H1 (cell line): Measurements from ENCODE around the gene IL9R. TPM values are rescaled to one million over a fixed set of nuclear protein-coding genes. Genes with fewer than 3 reads are reported as not detected.

ENCODE experiments used
- CTCF ChIA-PET: fragments of 300-600 bp; sonication (Branson Sonifier 250); formaldehyde crosslinking; loops from one replicate; lab custom pipeline; 2021; ENCODE audit not compliant: partially characterized antibody; lab: Charles Lee
- POLR2A ChIA-PET: fragments of 300-600 bp; sonication (Branson Sonifier 250); formaldehyde crosslinking; loops from one replicate; lab custom pipeline; 2021; ENCODE audit warnings: inconsistent platforms; ENCODE audit not compliant: partially characterized antibody; lab: Charles Lee
- DNase-seq, 2 experiments: peaks; one replicate each; pipeline versions ENCODE4 v3.0.0 to v3.0.0-alpha.2; 2010 to 2022; ENCODE audit warnings: low spot score in 2 of 2, low read depth in 1 of 2, mixed read lengths in 1 of 2
- FAIRE-seq: peaks from 2 replicates; lab custom pipeline; 2011; peaks lifted over from hg19 to GRCh38; lab: Jason Lieb, UNC
- H2AFZ ChIP-seq: 2 replicates; pipeline ENCODE4 v1.8.1; 2012; ENCODE audit warnings: low read length, inconsistent platforms
- H2AK5ac ChIP-seq: 2 replicates; pipeline ENCODE4 v1.6.1; 2013; ENCODE audit warnings: low read depth, low read length
- H2BK120ac ChIP-seq: replicated peaks from 2 replicates; pipeline ENCODE3; 2013; ENCODE audit warnings: low read depth, low read length, inconsistent platforms
- H2BK12ac ChIP-seq: 2 replicates; pipeline ENCODE4 v1.6.1; 2013; ENCODE audit warnings: low read depth, low read length
- H2BK15ac ChIP-seq: 2 replicates; pipeline ENCODE4 v1.6.1; 2013; ENCODE audit warnings: low read length
- H2BK20ac ChIP-seq: 2 replicates; pipeline ENCODE4 v1.6.1; 2013; ENCODE audit warnings: low read length
- H2BK5ac ChIP-seq: 2 replicates; pipeline ENCODE4 v1.6.1; 2013; ENCODE audit warnings: low read depth, low read length
- H3K14ac ChIP-seq: 2 replicates; pipeline ENCODE4 v1.6.1; 2013; ENCODE audit warnings: inconsistent platforms; ENCODE audit not compliant: insufficient read length
- H3K18ac ChIP-seq: 2 replicates; pipeline ENCODE4 v1.6.1; 2013; ENCODE audit warnings: low read length; ENCODE audit errors: extremely low read depth
- H3K23ac ChIP-seq: 2 replicates; pipeline ENCODE4 v1.6.1; 2013; ENCODE audit warnings: inconsistent platforms; ENCODE audit not compliant: insufficient read length
- H3K23me2 ChIP-seq: 2 replicates; pipeline ENCODE4 v1.6.1; 2013; ENCODE audit warnings: low read depth, low read length
- H3K27ac ChIP-seq: 2 replicates; pipeline ENCODE4 v1.6.1; 2011; ENCODE audit warnings: low read depth, low read length, inconsistent platforms
- H3K27me3 ChIP-seq, 4 experiments: replicated peaks in 1 of 4; 1 replicate in 1 of 4; 2 replicates in 3 of 4; pipeline versions ENCODE4 v1.6.1 to v1.8.1; 2011 to 2013; ENCODE audit warnings: low read length in 3 of 4, mild to moderate bottlenecking in 3 of 4, inconsistent platforms in 2 of 4, mixed read lengths in 2 of 4, moderate library complexity in 1 of 4; ENCODE audit not compliant: control insufficient read depth in 3 of 4, insufficient read depth in 3 of 4; ENCODE audit errors: extremely low read depth in 1 of 4
- H3K36me3 ChIP-seq, 4 experiments: 2 replicates each; pipeline versions ENCODE4 v1.6.1 to v1.8.1; 2011 to 2013; ENCODE audit warnings: mild to moderate bottlenecking in 4 of 4, low read length in 3 of 4, moderate library complexity in 2 of 4, control low read depth in 1 of 4, inconsistent platforms in 1 of 4; ENCODE audit not compliant: insufficient read depth in 4 of 4, control insufficient read depth in 2 of 4
- H3K4ac ChIP-seq: replicated peaks from 2 replicates; pipeline ENCODE3; 2013; ENCODE audit warnings: low read length, low read depth, mixed read lengths, inconsistent platforms; ENCODE audit not compliant: insufficient read length
- H3K4me1 ChIP-seq, 4 experiments: replicated peaks in 1 of 4; 1 replicate in 1 of 4; 2 replicates in 3 of 4; pipeline versions ENCODE4 v1.6.1 to v1.8.1; 2011 to 2013; ENCODE audit warnings: low read length in 3 of 4, inconsistent platforms in 2 of 4, mixed read lengths in 1 of 4; ENCODE audit not compliant: insufficient read depth in 4 of 4, control insufficient read depth in 3 of 4
- H3K4me2 ChIP-seq, 2 experiments: 2 replicates each; pipeline versions ENCODE4 v1.6.1 to v1.8.1; 2011 to 2013; ENCODE audit warnings: low read depth in 2 of 2, low read length in 2 of 2, control low read depth in 1 of 2, inconsistent platforms in 1 of 2, mild to moderate bottlenecking in 1 of 2; ENCODE audit not compliant: insufficient read depth in 1 of 2
- H3K4me3 ChIP-seq, 4 experiments: fragments of 200-600, 300-600 bp in 1 of 4; sonication (generic), shearing (Covaris generic), sonication (Bioruptor Twin) in 1 of 4; 2 replicates each; pipeline versions ENCODE4 v1.5.1 to v1.8.1; 2011 to 2016; ENCODE audit warnings: low read length in 4 of 4, low read depth in 3 of 4, control low read depth in 2 of 4, inconsistent platforms in 2 of 4, mild to moderate bottlenecking in 2 of 4, mixed read lengths in 1 of 4, moderate library complexity in 1 of 4; ENCODE audit not compliant: insufficient read depth in 2 of 4; ENCODE audit errors: extremely low read depth in 1 of 4
- H3K56ac ChIP-seq: replicated peaks from 2 replicates; pipeline ENCODE3; 2013; ENCODE audit warnings: low read depth, mild to moderate bottlenecking, mixed read lengths, low read length, inconsistent platforms; ENCODE audit not compliant: insufficient read length
- H3K79me1 ChIP-seq: 2 replicates; pipeline ENCODE4 v1.6.1; 2013; ENCODE audit warnings: low read depth, low read length, control low read depth
- H3K79me2 ChIP-seq, 2 experiments: 2 replicates each; pipeline versions ENCODE4 v1.6.1 to v1.8.1; 2012 to 2013; ENCODE audit warnings: low read length in 2 of 2, mild to moderate bottlenecking in 2 of 2, inconsistent platforms in 1 of 2; ENCODE audit not compliant: insufficient read depth in 2 of 2, control insufficient read depth in 1 of 2
- H3K9ac ChIP-seq, 4 experiments: replicated peaks in 1 of 4; 1 replicate in 1 of 4; 2 replicates in 3 of 4; pipeline versions ENCODE4 v1.6.1 to v1.8.1; 2011 to 2013; ENCODE audit warnings: low read depth in 3 of 4, low read length in 3 of 4, control low read depth in 2 of 4, mild to moderate bottlenecking in 2 of 4, moderate library complexity in 2 of 4, inconsistent platforms in 1 of 4; ENCODE audit errors: extremely low read depth in 1 of 4
- H3K9me3 ChIP-seq, 2 experiments: 2 replicates each; pipeline versions ENCODE4 v1.6.1 to v1.8.1; 2012 to 2013; ENCODE audit warnings: mild to moderate bottlenecking in 2 of 2, moderate library complexity in 2 of 2, control low read depth in 1 of 2, inconsistent platforms in 1 of 2, low read depth in 1 of 2, low read length in 1 of 2, mixed read lengths in 1 of 2; ENCODE audit not compliant: insufficient read depth in 2 of 2
- H4K20me1 ChIP-seq, 2 experiments: replicated peaks in 1 of 2; 2 replicates each; pipeline versions ENCODE3 to v1.8.1; 2011 to 2013; ENCODE audit warnings: inconsistent platforms in 2 of 2, low read length in 2 of 2, mild to moderate bottlenecking in 1 of 2; ENCODE audit not compliant: insufficient read depth in 2 of 2, control insufficient read depth in 1 of 2
- H4K5ac ChIP-seq: 2 replicates; pipeline ENCODE4 v1.6.1; 2013; ENCODE audit warnings: low read length, low read depth, mixed read lengths, inconsistent platforms; ENCODE audit not compliant: insufficient read length
- H4K8ac ChIP-seq: 2 replicates; pipeline ENCODE4 v1.8.0; 2013; ENCODE audit warnings: mild to moderate bottlenecking, moderate library complexity, low read length, inconsistent platforms; ENCODE audit not compliant: insufficient read depth; ENCODE audit errors: extremely low read depth
- H4K91ac ChIP-seq: replicated peaks from 2 replicates; pipeline ENCODE3; 2013; ENCODE audit warnings: low read length, mixed read lengths, inconsistent platforms; ENCODE audit not compliant: insufficient read length
- BACH1 ChIP-seq: IDR thresholded peaks from 2 replicates; pipeline ENCODE4 v1.6.1; 2012; ENCODE audit warnings: low read length, improper control_type of control experiment
- BRCA1 ChIP-seq: IDR thresholded peaks from 2 replicates; pipeline ENCODE4 v1.6.1; 2012; ENCODE audit warnings: low read depth, low read length, improper control_type of control experiment
- CTBP2 ChIP-seq: IDR thresholded peaks from 2 replicates; pipeline ENCODE4 v1.7.0; 2011; ENCODE audit warnings: borderline replicate concordance, mild to moderate bottlenecking, moderate library complexity, mixed read lengths, low read length; ENCODE audit not compliant: insufficient read depth, insufficient read length
- EGR1 ChIP-seq: IDR thresholded peaks from 2 replicates; pipeline ENCODE4 v1.6.1; 2011; ENCODE audit warnings: low read depth, low read length, borderline replicate concordance
- EP300 ChIP-seq, 2 experiments: IDR thresholded peaks; 1 replicate in 1 of 2; 2 replicates in 1 of 2; pipeline ENCODE4 v1.6.1; 2011 to 2012; ENCODE audit warnings: low read depth in 2 of 2, low read length in 2 of 2, mild to moderate bottlenecking in 2 of 2, borderline replicate concordance in 1 of 2, inconsistent platforms in 1 of 2, moderate library complexity in 1 of 2
- EZH2 ChIP-seq: fragments of 200-600 bp; sonication (generic); IDR thresholded peaks from 2 replicates; pipeline ENCODE4 v1.7.1; 2012; ENCODE audit warnings: low read depth, mild to moderate bottlenecking, moderate library complexity, low read length, inconsistent platforms; ENCODE audit not compliant: severe bottlenecking
- FOSL1 ChIP-seq: IDR thresholded peaks from 2 replicates; pipeline ENCODE4 v1.6.1; 2011; ENCODE audit warnings: mild to moderate bottlenecking, low read depth, low read length, moderate library complexity; ENCODE audit not compliant: insufficient read depth
- KDM5A ChIP-seq: fragments of 200-600 bp; IDR thresholded peaks from 2 replicates; pipeline ENCODE4 v1.7.1; 2012; ENCODE audit warnings: mild to moderate bottlenecking, low read length, inconsistent platforms, mixed read lengths
- NANOG ChIP-seq: IDR thresholded peaks from 2 replicates; pipeline ENCODE4 v1.6.1; 2011; ENCODE audit warnings: low read length, low read depth, mild to moderate bottlenecking, inconsistent platforms; ENCODE audit not compliant: insufficient read depth, poor library complexity, severe bottlenecking
- POU5F1 ChIP-seq: IDR thresholded peaks from 2 replicates; pipeline ENCODE4 v1.6.1; 2011; ENCODE audit warnings: low read depth, mild to moderate bottlenecking, low read length, moderate library complexity
- SIX5 ChIP-seq: IDR thresholded peaks from 2 replicates; pipeline ENCODE4 v1.6.1; 2011; ENCODE audit warnings: mild to moderate bottlenecking, low read depth, low read length
- SP1 ChIP-seq: IDR thresholded peaks from 2 replicates; pipeline ENCODE4 v1.6.1; 2011; ENCODE audit warnings: low read depth, low read length
- TAF7 ChIP-seq: optimal IDR thresholded peaks from 2 replicates; pipeline ENCODE3; 2011; ENCODE audit warnings: low read depth, mild to moderate bottlenecking, inconsistent platforms, low read length, moderate library complexity, borderline replicate concordance
- YY1 ChIP-seq: IDR thresholded peaks from 2 replicates; pipeline ENCODE4 v1.6.1; 2011; ENCODE audit warnings: low read depth, mild to moderate bottlenecking, low read length
- WGBS, 2 experiments: shearing (Covaris generic) in 1 of 2; methylation state at CpG; one replicate each; pipeline versions ENCODE4 v1.1.6 to v1.1.7; 2013 to 2015; ENCODE audit warnings: low lambda C conversion rate in 2 of 2, mixed read lengths in 2 of 2, inconsistent platforms in 1 of 2, low coverage in 1 of 2, missing lambda C conversion rate in 1 of 2; ENCODE audit not compliant: insufficient replicate concordance in 2 of 2, insufficient coverage in 1 of 2, insufficient read length in 1 of 2; ENCODE audit errors: extremely low coverage in 1 of 2, missing lambda C conversion rate in 1 of 2; 5-methylcytosine and 5-hydroxymethylcytosine counted together
- polyA plus RNA-seq, 7 experiments: library from polyadenylated mRNA; depleted of rRNA in 3 of 7; stranded (reverse) in 5 of 7; unstranded in 2 of 7; fragments of >200 nt in 5 of 7; fragments of 200-250 nt in 2 of 7; gene quantifications; 1 replicate in 5 of 7; 2 replicates in 1 of 7; 4 replicates in 1 of 7; pipeline versions ENCODE4 v1.2.1 to v1.2.3, GENCODE V29; 2011 to 2013; ENCODE audit warnings: missing spikeins in 2 of 7, mixed read lengths in 2 of 7
- total RNA-seq: library from RNA; stranded (reverse); fragmentation: NEBNext Ultra II Directional; extraction: Animal tissue kit (Norgen Biotek cat#: 25700); gene quantifications from 2 replicates; pipeline ENCODE4 v1.2.1, GENCODE V29; 2021

Gene IL9R
- total and polyA plus RNA-seq, 2 of the 8 experiments (the other 6 are each of a cell fraction or from before 2014, with no cell fraction given): 0.14 to 0.28 TPM

GRCh38 chrX:156004256-156004655 is 6.8 kb downstream of the IL9R start:
- H3K9me3 ChIP-seq: peaks cover 47 to 75% of the 10 kb centered on the region in 2 experiments
- H3K4ac ChIP-seq: no peak overlapping the region
- H2BK120ac ChIP-seq: no peak overlapping the region
- H3K4me2 ChIP-seq: no peak overlapping the region
- H3K9ac ChIP-seq: no peak overlapping the region
- H4K8ac ChIP-seq: no peak overlapping the region
- no peak overlapping the region for H3K27ac ChIP-seq
- POLR2A ChIA-PET: no interaction called here
- no peaks in the 10 kb centered on the region for H3K27me3 ChIP-seq
- no peak overlapping the region for H2AFZ ChIP-seq
- no peak overlapping the region for H3K14ac ChIP-seq
- H2BK5ac ChIP-seq: no peak overlapping the region
- no peak overlapping the region for H3K56ac ChIP-seq
- H3K23me2 ChIP-seq: peaks cover 5% of the 10 kb centered on the region; the same call in 1 of the 2 replicates
- H3K4me3 ChIP-seq: no peak overlapping the region
- no peaks in the 10 kb centered on the region; a peak in 1 of 8 replicates for H3K36me3 ChIP-seq
- CTCF ChIA-PET: no interaction called here
- H3K23ac ChIP-seq: no peak overlapping the region
- H3K4me1 ChIP-seq: no peaks in the 10 kb centered on the region
- 71% methylated on average over 2 of the region's 2 CpGs; no CpG with 5 or more reads in 1 of the 2 experiments for WGBS, 2 experiments
- no peak overlapping the region for H4K5ac ChIP-seq
- peaks cover 0 to 4% of the 10 kb centered on the region in 2 experiments; a peak in 1 of 4 replicates for H3K79me2 ChIP-seq
- FAIRE-seq (no peak), DNase-seq (no peak)
- no peaks in the 10 kb centered on the region for H3K79me1 ChIP-seq
- no peaks in the 10 kb centered on the region for H4K20me1 ChIP-seq
- no peak overlapping the region for H2AK5ac ChIP-seq
- no peak overlapping the region for H2BK12ac ChIP-seq
- H2BK20ac ChIP-seq: no peak overlapping the region
- no peak overlapping the region for H3K18ac ChIP-seq
- no peak overlapping the region for H2BK15ac ChIP-seq
- H4K91ac ChIP-seq: no peak overlapping the region
- no peak for TF ChIP-seq EP300 (IDR thresholded peaks at IDR 0.05; ENCODE audit: borderline replicate concordance in 1 of 2, low read depth in 2 of 2, low read length in 2 of 2)
- TF ChIP-seq POU5F1: no peak
- no peak for TF ChIP-seq TAF7
- TF ChIP-seq FOSL1: no peak
- TF ChIP-seq BRCA1: no peak
- TF ChIP-seq BACH1: no peak
- TF ChIP-seq NANOG: no peak
- TF ChIP-seq SP1: no peak
- no peak for TF ChIP-seq SIX5
- TF ChIP-seq CTBP2: no peak
- TF ChIP-seq EGR1: no peak
- TF ChIP-seq YY1: no peak
- TF ChIP-seq EZH2: no peak
- TF ChIP-seq KDM5A: no peak
